ENCODE measurements around the gene WDR90.

WDR90 gene

GRCh38 chr16:658679-659571 is 9.8 kb downstream of the WDR90 start:
- DNase-seq (ENCODE audit: low read depth in 1 of 2, low spot score in 1 of 2), result no peak

- DNase-seq (ENCODE audit: low read depth in 1 of 2, low spot score in 1 of 2), result no peak
Measured at GRCh38 chr16:659618-660017, 10.5 kb downstream of the WDR90 start.

- no peak for DNase-seq (ENCODE audit: low read depth in 1 of 2, low spot score in 1 of 2)
Measured at GRCh38 chr16:660132-660458, 10.9 kb downstream of the WDR90 start.

GRCh38 chr16:660459-661183 is 11.5 kb downstream of the WDR90 start:
- peak in 1 of 2 donors; percentile 48 for DNase-seq (ENCODE audit: low read depth in 1 of 2, low spot score in 1 of 2)

- no peak for DNase-seq (ENCODE audit: low read depth in 1 of 2, low spot score in 1 of 2)
Measured at GRCh38 chr16:661184-661821, 12.1 kb downstream of the WDR90 start.

GRCh38 chr16:662095-662494 is 12.9 kb downstream of the WDR90 start:
- no peak for DNase-seq (ENCODE audit: low read depth in 1 of 2, low spot score in 1 of 2)

GRCh38 chr16:662597-662996 is 13.4 kb downstream of the WDR90 start:
- no peak for DNase-seq (ENCODE audit: low read depth in 1 of 2, low spot score in 1 of 2)

GRCh38 chr16:666572-666971 is 17.4 kb downstream of the WDR90 start:
- DNase-seq (ENCODE audit: low read depth in 1 of 2, low spot score in 1 of 2), result no peak

- DNase-seq (ENCODE audit: low read depth in 1 of 2, low spot score in 1 of 2), result no peak
Measured at GRCh38 chr16:667113-667779, 18.1 kb downstream of the WDR90 start.

GRCh38 chr16:667780-668518 is 18.8 kb downstream of the WDR90 start, which contains the start of gene RHOT2:
Gene RHOT2, plus strand, starts transcription at chr16:668132. Its CDS starts 68 bp downstream, at chr16:668200.
- DNase-seq (ENCODE audit: low read depth in 1 of 2, low spot score in 1 of 2), result peak; percentile 85 to 88

GRCh38 chr16:668519-669171 is 19.5 kb downstream of the WDR90 start:
- DNase-seq (ENCODE audit: low read depth in 1 of 2, low spot score in 1 of 2), result no peak

- DNase-seq (ENCODE audit: low read depth in 1 of 2, low spot score in 1 of 2), result no peak
Measured at GRCh38 chr16:669666-670065, 20.5 kb downstream of the WDR90 start.

GRCh38 chr16:670485-671352 is 21.6 kb downstream of the WDR90 start:
- no peak for DNase-seq (ENCODE audit: low read depth in 1 of 2, low spot score in 1 of 2)

- DNase-seq (ENCODE audit: low read depth in 1 of 2, low spot score in 1 of 2), result no peak
Measured at GRCh38 chr16:671353-672131, 22.4 kb downstream of the WDR90 start.

- no peak for DNase-seq (ENCODE audit: low read depth in 1 of 2, low spot score in 1 of 2)
Measured at GRCh38 chr16:672371-672770, 23.2 kb downstream of the WDR90 start.

GRCh38 chr16:672851-673250 is 23.7 kb downstream of the WDR90 start:
- no peak for DNase-seq (ENCODE audit: low read depth in 1 of 2, low spot score in 1 of 2)

GRCh38 chr16:673399-673991 is 24.3 kb downstream of the WDR90 start:
- DNase-seq (ENCODE audit: low read depth in 1 of 2, low spot score in 1 of 2), result no peak
